Pancreas (tissue), 10 donors: ENCODE data around the gene ALX4. TPM values are rescaled to one million over a fixed set of nuclear protein-coding genes. Genes with fewer than 3 reads are reported as not detected.

Experiments used
- ATAC-seq, 4 donors: fragments of 200-7000 bp; cut with Tn5 transposase; one replicate each; pipeline versions ENCODE4 v1.8.0 to v1.9.1; 2020; ENCODE audit warnings: mild to moderate bottlenecking in 4 of 4, moderate library complexity in 4 of 4
- DNase-seq, 6 donors: peaks; one replicate each; pipeline ENCODE4 v3.0.0-alpha.2; 2020
- FAIRE-seq: peaks from 2 replicates; lab custom pipeline; 2012; peaks lifted over from hg19 to GRCh38; lab: Jason Lieb, UNC
- H3K27ac ChIP-seq, 4 donors: fragments of 200-600 bp; sonication (generic); 1 replicate in 3 of 4; 2 replicates in 1 of 4; pipeline versions ENCODE4 v1.5.0 to v1.8.0; 2020
- H3K27me3 ChIP-seq, 4 donors: fragments of 200-600 bp; one replicate each; pipeline ENCODE4 v1.8.0; 2021
- H3K36me3 ChIP-seq, 3 donors: fragments of 200-600 bp; sonication (generic) in 1 of 3; one replicate each; pipeline versions ENCODE4 v1.5.0 to v1.8.0; 2020 to 2021
- H3K4me1 ChIP-seq, 3 donors: fragments of 200-600 bp; one replicate each; pipeline ENCODE4 v1.8.0; 2021
- H3K4me3 ChIP-seq, 4 donors: fragments of 200-600 bp; sonication (generic) in 2 of 4; one replicate each; pipeline versions ENCODE4 v1.5.0 to v1.8.0; 2020 to 2021
- H3K9me3 ChIP-seq, 4 donors: fragments of 200-600 bp; one replicate each; pipeline ENCODE4 v1.8.0; 2021
- WGBS, 2 donors: extraction: QIAGEN DNeasy Blood & Tissue Kit; methylation state at CpG; one replicate each; pipeline ENCODE4 v1.1.7; 2013; 5-methylcytosine and 5-hydroxymethylcytosine counted together
- intact Hi-C, 3 donors: fragments of 100-400 bp; cut with DNase I; formaldehyde crosslinking; loops; one replicate each; pipeline versions ENCODE4 v1.11.1 to v1.14.2; 2022
- polyA plus RNA-seq, 2 donors: library from polyadenylated mRNA; stranded (reverse); fragments of 200-250 nt; gene quantifications; one replicate each; pipeline ENCODE4 v1.2.3, GENCODE V29; 2013
- total RNA-seq, 6 donors: library from RNA; stranded (reverse); fragmentation: NEBNext Ultra II Directional in 4 of 6; extraction: Animal tissue kit (Norgen Biotek cat#: 25700) in 4 of 6; gene quantifications; one replicate each; pipeline versions ENCODE4 v1.2.1 to v1.2.4, GENCODE V29; 2021 to 2023
- TF ChIP-seq, protein P1 (sequence below), 4 donors: fragments of 200-600 bp; sonication (generic) in 3 of 4; IDR thresholded peaks; one replicate each; pipeline versions ENCODE4 v1.5.0 to v1.8.0; 2021; ENCODE audit warnings: antibody characterized with exemption in 4 of 4
- donor health status: healthy with polysubstance abuse.
- donor health status: DM: no; HTN: no; CAD: no; lungs with moderate emphysema.
- donor health status: DM: no; HTN: no; CAD: no.
- donor health status: control.
- donor health status: control.
- donor health status: Bipolar disorder and iron deficiency.
- donor health status: DM: yes; HTN: yes; CAD: no.
- donor health status: DM: no; HTN: no; CAD: no.
- donor health status: DM: no; HTN: no; CAD: no.
- donor health status: DM: yes; HTN: yes; CAD: no.

Gene ALX4
- total and polyA plus RNA-seq, 8 donors, result 0.02 to 0.04 (median 0.03) TPM; not detected in 5

DNA sequence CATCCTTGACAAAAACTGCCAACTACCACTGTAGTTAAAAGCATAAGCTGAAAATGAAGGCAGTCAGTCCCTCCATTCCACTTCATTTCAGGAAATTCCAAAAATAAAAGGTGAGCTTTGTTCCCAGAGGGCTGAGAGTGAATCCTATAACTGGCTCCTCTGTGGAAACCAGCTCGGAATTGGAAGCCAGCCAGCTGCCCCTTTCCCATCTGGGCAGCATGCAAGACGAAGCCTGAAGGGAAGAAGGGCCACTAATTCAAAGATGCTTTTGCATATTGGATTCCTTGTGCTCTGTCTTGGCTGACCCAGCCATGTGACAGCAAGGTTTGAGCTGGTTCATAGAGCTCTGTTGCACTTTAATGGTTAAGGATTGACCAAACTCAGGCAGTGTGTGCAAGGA, 83.4 kb downstream of the ALX4 start:
- WGBS, 2 donors, result 83 to 89% methylated on average over 2 of the region's 2 CpGs
- Histone ChIP-seq H3K4me3 (no peak overlapping the region), H3K36me3 (no peaks in the 10 kb centered on the region), H3K27ac (no peak overlapping the region), H3K27me3 (no peaks in the 10 kb centered on the region), H3K4me1 (no peaks in the 10 kb centered on the region), H3K9me3 (no peaks in the 10 kb centered on the region)
- ATAC-seq (no peak), FAIRE-seq (no peak), DNase-seq (no peak)
- intact Hi-C loops, result no loop called here
- TF ChIP-seq, protein P1, sequence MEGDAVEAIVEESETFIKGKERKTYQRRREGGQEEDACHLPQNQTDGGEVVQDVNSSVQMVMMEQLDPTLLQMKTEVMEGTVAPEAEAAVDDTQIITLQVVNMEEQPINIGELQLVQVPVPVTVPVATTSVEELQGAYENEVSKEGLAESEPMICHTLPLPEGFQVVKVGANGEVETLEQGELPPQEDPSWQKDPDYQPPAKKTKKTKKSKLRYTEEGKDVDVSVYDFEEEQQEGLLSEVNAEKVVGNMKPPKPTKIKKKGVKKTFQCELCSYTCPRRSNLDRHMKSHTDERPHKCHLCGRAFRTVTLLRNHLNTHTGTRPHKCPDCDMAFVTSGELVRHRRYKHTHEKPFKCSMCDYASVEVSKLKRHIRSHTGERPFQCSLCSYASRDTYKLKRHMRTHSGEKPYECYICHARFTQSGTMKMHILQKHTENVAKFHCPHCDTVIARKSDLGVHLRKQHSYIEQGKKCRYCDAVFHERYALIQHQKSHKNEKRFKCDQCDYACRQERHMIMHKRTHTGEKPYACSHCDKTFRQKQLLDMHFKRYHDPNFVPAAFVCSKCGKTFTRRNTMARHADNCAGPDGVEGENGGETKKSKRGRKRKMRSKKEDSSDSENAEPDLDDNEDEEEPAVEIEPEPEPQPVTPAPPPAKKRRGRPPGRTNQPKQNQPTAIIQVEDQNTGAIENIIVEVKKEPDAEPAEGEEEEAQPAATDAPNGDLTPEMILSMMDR (IDR thresholded peaks at IDR 0.05), result no peak

DNA sequence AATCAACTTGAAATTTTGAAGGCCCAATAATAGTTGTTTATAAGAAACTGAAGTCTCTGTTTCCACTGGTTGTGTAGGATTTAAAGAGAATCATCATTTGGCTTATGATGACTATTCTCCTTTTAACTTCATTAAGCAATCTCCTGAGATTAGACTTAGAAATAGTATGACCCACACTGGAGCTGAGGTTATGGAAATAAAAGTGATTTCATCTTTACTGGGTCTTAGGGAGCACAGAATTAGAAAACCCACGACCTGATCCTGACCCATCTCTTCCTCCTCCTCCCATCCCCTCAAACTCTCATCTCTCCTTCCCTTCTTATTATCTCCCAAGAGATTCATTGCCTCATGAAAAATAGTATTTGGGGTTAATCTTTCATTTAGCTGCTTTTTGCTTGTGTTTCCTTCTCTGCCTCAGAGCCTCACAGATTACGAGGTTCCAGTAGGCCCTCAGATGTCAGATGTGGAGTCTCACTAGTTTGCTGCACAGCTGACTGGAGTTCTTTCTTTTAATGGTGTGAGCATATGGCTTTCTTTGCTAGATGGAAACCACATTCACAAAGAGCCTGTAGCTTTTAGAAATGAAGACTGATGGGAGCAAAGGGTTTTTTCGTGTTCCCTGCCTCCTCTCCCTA, 85.0 kb downstream of the ALX4 start:
- H3K36me3 ChIP-seq, result no peaks in the 10 kb centered on the region
- FAIRE-seq, result no peak
- WGBS, 2 donors, result 89% methylated on average over 3 of the region's 3 CpGs
- H3K4me3 ChIP-seq, result no peak overlapping the region
- DNase-seq, result no peak
- ATAC-seq, result no peak
- intact Hi-C loops, result no loop called here
- H3K4me1 ChIP-seq, result no peaks in the 10 kb centered on the region
- no peaks in the 10 kb centered on the region for H3K9me3 ChIP-seq
- no peak overlapping the region for H3K27ac ChIP-seq
- no peaks in the 10 kb centered on the region for H3K27me3 ChIP-seq
- TF ChIP-seq, protein P1 (IDR thresholded peaks at IDR 0.05), result no peak

DNA sequence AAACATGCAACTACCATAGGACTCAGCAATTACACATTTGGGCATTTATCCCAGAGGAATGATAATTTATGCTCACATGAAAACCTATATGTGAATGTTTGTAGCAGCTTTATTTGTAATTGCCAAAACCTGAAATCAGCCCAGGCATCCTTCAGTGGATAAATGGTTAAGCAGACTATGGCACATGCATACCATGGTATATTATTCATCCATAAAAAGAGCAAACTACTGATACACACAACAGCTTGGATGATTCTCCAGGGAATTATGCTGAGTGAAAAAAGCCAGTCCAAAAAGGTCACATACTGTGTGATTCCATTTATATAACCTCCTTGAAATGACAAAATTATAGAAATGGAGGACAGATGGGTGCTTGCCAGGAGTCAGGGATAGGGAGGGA, 86.7 kb downstream of the ALX4 start:
- TF ChIP-seq, protein P1 (IDR thresholded peaks at IDR 0.05), result no peak
- H3K27me3 ChIP-seq, result no peaks in the 10 kb centered on the region
- intact Hi-C loops, result no loop called here
- ATAC-seq, result no peak
- no peaks in the 10 kb centered on the region for H3K4me1 ChIP-seq
- H3K27ac ChIP-seq, result no peak overlapping the region
- no peaks in the 10 kb centered on the region for H3K9me3 ChIP-seq
- H3K4me3 ChIP-seq, result no peak overlapping the region
- DNase-seq, result no peak
- FAIRE-seq, result no peak
- no peaks in the 10 kb centered on the region for H3K36me3 ChIP-seq

DNA sequence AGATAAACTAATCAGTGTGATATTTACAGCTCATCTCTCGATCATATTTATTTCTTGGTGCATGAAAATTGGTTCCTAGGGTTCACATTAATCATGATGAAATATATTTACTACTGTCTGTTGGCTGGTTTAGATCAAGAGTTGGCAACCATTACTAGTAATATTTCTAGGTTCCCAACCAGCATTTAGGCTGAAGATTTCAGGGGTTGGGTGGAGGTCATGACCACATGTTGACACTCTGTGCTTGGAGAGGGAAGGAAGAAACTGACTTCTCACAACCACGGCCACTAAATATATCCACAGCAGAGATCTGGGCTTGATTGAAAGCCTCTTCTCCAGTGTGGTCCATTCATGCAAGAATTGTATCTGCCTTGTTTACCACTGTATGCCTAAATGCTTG, 87.9 kb downstream of the ALX4 start:
- 87 to 95% methylated on average over 2 of the region's 2 CpGs for WGBS, 2 donors
- no peak overlapping the region for H3K27ac ChIP-seq
- TF ChIP-seq, protein P1 (IDR thresholded peaks at IDR 0.05), result no peak
- no peaks in the 10 kb centered on the region for H3K9me3 ChIP-seq
- intact Hi-C loops, result no loop called here
- H3K4me3 ChIP-seq, result no peak overlapping the region
- H3K36me3 ChIP-seq, result no peaks in the 10 kb centered on the region
- H3K4me1 ChIP-seq, result no peaks in the 10 kb centered on the region
- H3K27me3 ChIP-seq, result no peaks in the 10 kb centered on the region
- DNase-seq (no peak), ATAC-seq (no peak), FAIRE-seq (no peak)

DNA sequence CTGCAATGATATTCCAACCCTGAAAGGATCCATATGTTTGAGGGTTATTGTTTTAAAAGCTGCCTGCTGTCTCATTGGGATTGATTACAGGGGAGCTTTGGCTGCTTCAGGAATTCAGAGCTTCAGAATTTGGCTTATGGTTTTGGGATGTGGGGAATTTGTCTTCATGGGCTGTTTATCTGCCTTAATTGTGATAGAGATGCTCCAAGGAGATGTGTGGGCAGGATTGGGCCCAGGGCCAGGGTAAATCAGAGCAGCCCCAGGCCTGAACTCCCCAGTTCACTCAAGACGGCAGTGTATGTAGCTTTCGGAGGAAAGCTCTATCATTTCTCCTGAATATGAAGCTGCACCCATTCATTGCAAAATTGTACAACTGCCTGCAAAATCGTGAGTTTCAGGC, 88.5 kb downstream of the ALX4 start:
- 92 to 93% methylated on average over 3 of the region's 3 CpGs for WGBS, 2 donors
- no peak for DNase-seq

More for the DNA sequence above, 88.5 kb downstream of the ALX4 start:
- H3K9me3 ChIP-seq, result no peaks in the 10 kb centered on the region
- TF ChIP-seq, protein P1 (IDR thresholded peaks at IDR 0.05), result no peak
- no peak for ATAC-seq
- no peaks in the 10 kb centered on the region for H3K4me1 ChIP-seq
- intact Hi-C loops, result no loop called here
- H3K27me3 ChIP-seq, result no peaks in the 10 kb centered on the region
- no peaks in the 10 kb centered on the region for H3K36me3 ChIP-seq
- no peak for FAIRE-seq
- no peak overlapping the region for H3K27ac ChIP-seq
- H3K4me3 ChIP-seq, result no peak overlapping the region
